Hypothalamus (tissue), 51 donors: ENCODE results near the gene TRPM8.
A peak's percentile ranks its signal among the peaks of the same experiment; 100 is the strongest.

Experiments used
- DNase-seq, 51 donors: peaks; one replicate each; lab custom pipeline; 2025; lab: John Stamatoyannopoulos, UW

Gene TRPM8

GRCh38 chr2:233972941-233973575 is 55.9 kb downstream of the TRPM8 start:
- no peak for DNase-seq

GRCh38 chr2:233973786-233974185 is 56.6 kb downstream of the TRPM8 start:
- no peak for DNase-seq

GRCh38 chr2:233974530-233975071 is 57.4 kb downstream of the TRPM8 start:
- peak in 9 of 51 donors; percentile 4 to 83 (median 22) for DNase-seq

- no peak for DNase-seq
Measured at GRCh38 chr2:233976087-233976486, 58.9 kb downstream of the TRPM8 start.

- DNase-seq, result peak in 2 of 51 donors; percentile 11 to 15
Measured at GRCh38 chr2:233976690-233977294, 59.6 kb downstream of the TRPM8 start.

GRCh38 chr2:233977296-233977837 is 60.2 kb downstream of the TRPM8 start:
- DNase-seq, result no peak

GRCh38 chr2:233979748-233980147 is 62.6 kb downstream of the TRPM8 start:
- DNase-seq, result no peak

- no peak for DNase-seq
Measured at GRCh38 chr2:233980955-233981561, 63.9 kb downstream of the TRPM8 start.

GRCh38 chr2:233981574-233982420 is 64.6 kb downstream of the TRPM8 start:
- no peak for DNase-seq

- DNase-seq, result no peak
Measured at GRCh38 chr2:233982421-233983121, 65.4 kb downstream of the TRPM8 start.

- DNase-seq, result no peak
Measured at GRCh38 chr2:233983445-233983844, 66.3 kb downstream of the TRPM8 start.

GRCh38 chr2:233988581-233988980 is 71.4 kb downstream of the TRPM8 start:
- no peak for DNase-seq

- no peak for DNase-seq
Measured at GRCh38 chr2:233989221-233989858, 72.2 kb downstream of the TRPM8 start.

GRCh38 chr2:233990261-233990798 is 73.2 kb downstream of the TRPM8 start:
- DNase-seq, result no peak

- DNase-seq, result no peak
Measured at GRCh38 chr2:233991196-233991595, 74.0 kb downstream of the TRPM8 start.

GRCh38 chr2:233992513-233993217 is 75.5 kb downstream of the TRPM8 start:
- DNase-seq, result no peak

GRCh38 chr2:233993461-233993860 is 76.3 kb downstream of the TRPM8 start:
- DNase-seq, result no peak

GRCh38 chr2:233994151-233994550 is 77.0 kb downstream of the TRPM8 start:
- DNase-seq, result no peak

GRCh38 chr2:233996000-233996399 is 78.8 kb downstream of the TRPM8 start:
- no peak for DNase-seq
